Measurements from ENCODE around the gene GRID1. TPM values are rescaled to one million over a fixed set of nuclear protein-coding genes. Genes with fewer than 3 reads are reported as not detected.
"Not testable (repeated sequence)": the region's sequence is repeated elsewhere in the genome, so short reads cannot be mapped to it uniquely, and the experiment has no call there.

GRID1 gene
- total RNA-seq, 1 experiment from 2014 or later, result not detected

GRCh38 chr10:85849315-85849714 lies 517.3 kb downstream of the GRID1 start:
- ATAC-seq (no peak), DNase-seq (no peak)
- Histone ChIP-seq H3K27ac (ENCODE audit: low read length) (no peak overlapping the region), H3K9me3 (ENCODE audit: low read length) (no peaks in the 10 kb centered on the region), H2AFZ (ENCODE audit: low read length) (no peak overlapping the region), H3K4me1 (ENCODE audit: insufficient read depth, low read length) (no peaks in the 10 kb centered on the region), H3K4me3 (ENCODE audit: low read length) (no peak overlapping the region), H3K27me3 (ENCODE audit: low read length) (no peaks in the 10 kb centered on the region), H3K36me3 (ENCODE audit: low read depth, low read length) (no peaks in the 10 kb centered on the region), H3K4me2 (ENCODE audit: low read length) (no peak overlapping the region), H4K20me1 (ENCODE audit: low read length) (no peaks in the 10 kb centered on the region), H3K9ac (ENCODE audit: low read length) (no peak overlapping the region), H3F3A (ENCODE audit: low read length, unreplicated experiment) (no peaks in the 10 kb centered on the region), H3K9me2 (replicated peaks; ENCODE audit: low read length) (no peaks in the 10 kb centered on the region), H3K79me2 (ENCODE audit: low read length) (no peaks in the 10 kb centered on the region)
- no peak for TF ChIP-seq EZH2phosphoT487 (IDR thresholded peaks at IDR 0.05; ENCODE audit: borderline replicate concordance, low read length)
- no peak for TF ChIP-seq EZH2 (IDR thresholded peaks at IDR 0.05; ENCODE audit: low read length, unreplicated experiment)
- no peak for TF ChIP-seq CTCF (conservative IDR thresholded peaks at IDR 0.05; ENCODE audit: low read depth, low read length)
- no TSS peak for BruUV-seq (replicated peaks)
- ChIA-PET CTCF (no interaction called here), POLR2A (ENCODE audit: unreplicated experiment) (no interaction called here)
- intact Hi-C loops (cut with micrococcal nuclease), result no loop called here

DNA sequence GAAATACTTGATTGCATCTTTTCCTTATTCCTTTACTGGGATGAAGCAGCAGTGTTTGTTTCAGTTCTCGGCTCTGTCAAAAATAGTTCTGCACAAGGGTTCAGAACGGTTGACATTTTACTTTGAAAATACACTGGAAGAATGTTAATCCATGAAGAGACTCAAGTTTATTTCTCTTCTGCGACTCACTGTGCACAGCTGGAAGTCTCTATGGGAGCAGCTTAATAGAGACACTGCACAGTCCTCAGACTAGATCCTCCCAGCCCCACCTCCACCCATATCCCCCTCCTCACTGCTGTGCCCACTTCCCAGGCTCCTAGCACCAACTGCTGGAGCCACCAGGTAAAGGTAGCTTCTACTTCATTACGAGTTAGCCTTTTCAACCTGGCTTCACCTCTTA lies 517.8 kb downstream of the GRID1 start:
- Histone ChIP-seq H3K9me3 (ENCODE audit: low read length) (no peaks in the 10 kb centered on the region), H3K27me3 (ENCODE audit: low read length) (no peaks in the 10 kb centered on the region), H3K9ac (ENCODE audit: low read length) (no peak overlapping the region), H3K27ac (ENCODE audit: low read length) (no peak overlapping the region), H3K36me3 (ENCODE audit: low read depth, low read length) (no peaks in the 10 kb centered on the region), H3K9me2 (replicated peaks; ENCODE audit: low read length) (no peaks in the 10 kb centered on the region), H3K4me1 (ENCODE audit: insufficient read depth, low read length) (no peaks in the 10 kb centered on the region), H3K4me2 (ENCODE audit: low read length) (no peak overlapping the region), H3K79me2 (ENCODE audit: low read length) (no peaks in the 10 kb centered on the region), H3K4me3 (ENCODE audit: low read length) (no peak overlapping the region), H4K20me1 (ENCODE audit: low read length) (no peaks in the 10 kb centered on the region), H3F3A (ENCODE audit: low read length, unreplicated experiment) (no peaks in the 10 kb centered on the region), H2AFZ (ENCODE audit: low read length) (no peak overlapping the region)
- no peak for ATAC-seq
- DNase-seq, result no peak
- intact Hi-C loops (cut with micrococcal nuclease), result no loop called here
- POLR2A ChIA-PET (ENCODE audit: unreplicated experiment), result no interaction called here
- CTCF ChIA-PET, result no interaction called here
- TF ChIP-seq EZH2phosphoT487 (IDR thresholded peaks at IDR 0.05; ENCODE audit: borderline replicate concordance, low read length) (no peak), CTCF (conservative IDR thresholded peaks at IDR 0.05; ENCODE audit: low read depth, low read length) (no peak), EZH2 (IDR thresholded peaks at IDR 0.05; ENCODE audit: low read length, unreplicated experiment) (no peak)
- BruUV-seq (replicated peaks), result no TSS peak

DNA sequence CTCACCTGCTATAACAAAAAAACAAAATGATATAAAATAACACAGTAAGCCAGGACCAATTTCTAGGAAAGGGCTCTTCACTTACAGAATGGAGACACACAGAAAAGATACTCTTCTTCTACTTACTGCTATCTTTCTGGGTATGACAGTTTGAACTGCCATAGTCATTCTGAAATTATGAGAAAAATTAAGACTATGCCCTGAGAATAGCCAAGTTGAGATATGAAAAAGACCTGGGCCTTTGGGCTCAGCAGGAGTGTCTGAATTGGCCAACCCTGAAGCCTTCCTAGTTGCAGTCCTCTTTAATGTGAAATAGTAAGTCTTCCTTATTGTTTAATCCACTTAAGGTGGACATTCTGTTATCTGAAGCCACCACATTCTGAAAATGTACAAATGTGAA lies 519.5 kb downstream of the GRID1 start:
- CTCF ChIA-PET, result no interaction called here
- Histone ChIP-seq H3K4me3 (ENCODE audit: low read length) (no peak overlapping the region), H3K27ac (ENCODE audit: low read length) (no peak overlapping the region), H3K36me3 (ENCODE audit: low read depth, low read length) (no peaks in the 10 kb centered on the region), H3K9me3 (ENCODE audit: low read length) (no peaks in the 10 kb centered on the region), H3K4me2 (ENCODE audit: low read length) (no peak overlapping the region), H3F3A (ENCODE audit: low read length, unreplicated experiment) (no peaks in the 10 kb centered on the region), H4K20me1 (ENCODE audit: low read length) (no peaks in the 10 kb centered on the region), H3K4me1 (ENCODE audit: insufficient read depth, low read length) (no peaks in the 10 kb centered on the region), H3K27me3 (ENCODE audit: low read length) (no peaks in the 10 kb centered on the region), H3K9me2 (replicated peaks; ENCODE audit: low read length) (no peaks in the 10 kb centered on the region), H3K79me2 (ENCODE audit: low read length) (no peaks in the 10 kb centered on the region), H2AFZ (ENCODE audit: low read length) (no peak overlapping the region), H3K9ac (ENCODE audit: low read length) (no peak overlapping the region)
- BruUV-seq (replicated peaks), result no TSS peak
- no peak for TF ChIP-seq EZH2 (IDR thresholded peaks at IDR 0.05; ENCODE audit: low read length, unreplicated experiment)
- TF ChIP-seq CTCF (conservative IDR thresholded peaks at IDR 0.05; ENCODE audit: low read depth, low read length), result no peak
- no peak for TF ChIP-seq EZH2phosphoT487 (IDR thresholded peaks at IDR 0.05; ENCODE audit: borderline replicate concordance, low read length)
- DNase-seq, result no peak
- intact Hi-C loops (cut with micrococcal nuclease), result no loop called here
- POLR2A ChIA-PET (ENCODE audit: unreplicated experiment), result no interaction called here
- no peak for ATAC-seq

DNA sequence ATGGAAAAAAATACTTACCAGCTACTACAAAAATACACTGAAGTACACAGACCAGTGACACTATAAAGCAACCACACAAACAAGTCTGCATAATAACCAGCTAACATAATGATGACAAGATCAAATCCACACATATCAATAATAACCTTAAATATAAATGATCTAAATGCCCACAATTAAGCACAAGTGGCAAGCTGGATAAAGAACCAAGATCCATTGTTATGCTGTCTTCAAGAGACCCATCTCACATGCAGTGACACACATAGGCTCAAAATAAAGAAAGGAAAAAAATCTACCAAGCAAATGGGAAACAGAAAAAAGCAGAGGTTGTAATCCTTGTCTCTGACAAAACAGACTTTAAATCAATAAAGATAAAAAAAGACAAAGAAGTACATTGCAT lies 527.9 kb downstream of the GRID1 start:
- H3K4me2 ChIP-seq (ENCODE audit: low read length); H4K20me1 ChIP-seq (ENCODE audit: low read length); H3K79me2 ChIP-seq (ENCODE audit: low read length); H3F3A ChIP-seq (ENCODE audit: low read length, unreplicated experiment); H3K9me3 ChIP-seq (ENCODE audit: low read length); H3K9me2 ChIP-seq (replicated peaks; ENCODE audit: low read length); H3K9ac ChIP-seq (ENCODE audit: low read length); POLR2A ChIA-PET (ENCODE audit: unreplicated experiment); H3K4me1 ChIP-seq (ENCODE audit: insufficient read depth, low read length); ATAC-seq; H3K36me3 ChIP-seq (ENCODE audit: low read depth, low read length); CTCF ChIA-PET; H3K27ac ChIP-seq (ENCODE audit: low read length); DNase-seq; H3K27me3 ChIP-seq (ENCODE audit: low read length); intact Hi-C loops (cut with micrococcal nuclease); BruUV-seq (replicated peaks); H3K4me3 ChIP-seq (ENCODE audit: low read length); H2AFZ ChIP-seq (ENCODE audit: low read length): not testable (repeated sequence)

All from PC-3 (cell line).